ENCODE results near the gene FNIP2.
"Not testable (repeated sequence)": the region's sequence is repeated elsewhere in the genome, so short reads cannot be mapped to it uniquely, and the experiment has no call there.

The FNIP2 gene

DNA sequence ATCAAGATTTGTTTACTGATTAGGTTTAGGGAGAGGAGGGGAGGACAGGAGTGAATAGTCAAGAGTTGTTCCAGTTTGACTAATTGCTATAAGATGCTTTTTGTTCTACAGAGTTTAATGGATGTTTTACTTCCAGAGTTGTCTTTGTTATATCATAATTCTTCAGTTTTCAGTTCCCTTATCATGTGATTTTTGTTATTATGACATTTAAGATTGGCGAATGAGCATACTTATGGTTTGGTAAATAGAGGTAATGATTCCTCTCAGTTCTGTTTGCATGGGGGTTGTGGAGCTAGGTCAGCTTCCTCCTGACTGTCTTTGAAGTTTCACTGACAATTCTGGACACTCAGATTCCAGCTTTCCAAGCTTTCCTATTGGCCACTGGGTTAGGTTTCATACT is 24.6 kb downstream of the FNIP2 start:
- not testable (repeated sequence) for DNase-seq

- no peak for DNase-seq
Observed at GRCh38 chr4:158796370-158797140, 27.7 kb downstream of the FNIP2 start.

GRCh38 chr4:158798062-158798461 is 29.2 kb downstream of the FNIP2 start:
- DNase-seq, result no peak

GRCh38 chr4:158799013-158799770 is 30.4 kb downstream of the FNIP2 start:
- DNase-seq, result no peak

- DNase-seq, result no peak
Observed at GRCh38 chr4:158799856-158800255, 31.0 kb downstream of the FNIP2 start.

- no peak for DNase-seq
Observed at GRCh38 chr4:158801066-158801465, 32.2 kb downstream of the FNIP2 start.

GRCh38 chr4:158801677-158802076 is 32.9 kb downstream of the FNIP2 start:
- DNase-seq, result no peak

DNA sequence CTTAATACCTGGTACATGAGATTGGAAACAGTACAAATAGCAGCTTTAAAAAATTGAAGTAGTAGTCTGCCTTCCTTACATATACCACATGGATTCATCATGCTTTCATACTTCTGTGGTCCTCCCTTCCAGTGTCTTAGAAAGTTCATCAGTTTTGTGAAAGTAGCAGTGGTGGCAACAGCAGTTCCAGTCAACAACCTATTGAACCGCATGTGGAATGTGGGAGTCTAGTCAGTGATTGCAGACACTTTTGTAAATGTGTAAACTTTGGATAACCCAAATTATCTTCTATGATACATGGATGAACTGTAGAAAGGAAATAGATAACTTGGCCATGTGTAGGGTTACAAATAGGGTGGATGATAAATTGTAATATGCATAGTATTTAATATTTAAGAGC is 34.1 kb downstream of the FNIP2 start:
- no peak for DNase-seq

DNA sequence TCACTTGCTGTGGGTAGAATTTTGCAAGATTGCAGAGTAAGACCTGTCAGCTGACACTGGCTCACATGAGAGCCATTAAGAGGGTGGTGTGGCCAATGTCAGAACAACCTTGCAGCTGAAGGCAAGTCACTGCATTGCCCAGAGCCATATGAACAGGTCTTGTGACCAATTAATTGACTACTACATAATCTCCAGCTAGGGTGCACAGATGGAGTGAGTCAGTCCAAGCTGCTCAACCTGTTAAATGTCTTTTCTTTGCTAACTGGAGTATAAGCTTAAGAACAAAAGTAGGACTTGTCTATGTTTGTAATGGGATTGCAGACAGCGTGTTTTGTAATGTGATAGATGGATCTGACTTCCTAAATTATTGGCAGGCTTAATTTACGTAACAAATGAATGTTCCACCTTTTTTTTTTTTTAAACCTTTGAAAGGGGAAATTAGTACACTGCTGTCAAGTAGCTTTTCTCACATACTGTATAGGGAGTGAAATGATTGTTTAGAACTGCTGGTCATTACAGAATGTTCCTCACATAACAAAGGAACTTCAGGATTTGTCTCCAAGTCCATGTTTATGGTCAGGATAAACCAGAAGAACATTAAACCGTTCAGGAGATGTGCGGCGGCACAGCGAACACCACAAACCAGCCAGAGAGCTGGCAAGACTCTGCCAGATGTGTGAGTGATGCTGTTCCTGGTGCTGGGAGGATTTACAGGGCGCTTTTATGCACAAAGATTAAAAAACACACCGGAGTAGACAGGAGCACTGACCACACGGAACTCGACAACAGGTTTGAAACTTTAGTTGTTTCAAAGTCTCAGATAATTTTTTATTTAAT is 37.0 kb downstream of the FNIP2 start:
- DNase-seq, result no peak

GRCh38 chr4:158807691-158808090 is 38.9 kb downstream of the FNIP2 start:
- no peak for DNase-seq

- DNase-seq, result no peak
Observed at GRCh38 chr4:158808399-158808798, 39.6 kb downstream of the FNIP2 start.

DNA sequence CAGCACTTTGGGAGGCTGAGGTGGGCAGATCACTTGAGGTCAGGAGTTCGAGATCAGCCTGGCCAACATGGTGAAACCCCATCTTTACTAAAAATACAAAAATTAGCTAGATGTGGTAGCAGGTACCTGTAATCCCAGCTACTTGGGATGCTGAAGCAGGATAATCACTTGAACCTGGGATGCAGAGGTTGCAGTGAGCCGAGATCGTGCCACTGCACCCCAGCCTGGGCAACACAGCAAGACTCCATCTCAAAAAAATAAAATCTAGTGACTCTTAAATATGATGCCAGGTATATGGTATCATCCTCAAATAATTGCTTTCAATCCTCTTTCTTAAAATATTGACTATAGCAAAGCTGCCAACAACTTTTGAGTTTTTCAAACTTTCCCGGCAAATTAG is 40.4 kb downstream of the FNIP2 start:
- not testable (repeated sequence) for DNase-seq

DNA sequence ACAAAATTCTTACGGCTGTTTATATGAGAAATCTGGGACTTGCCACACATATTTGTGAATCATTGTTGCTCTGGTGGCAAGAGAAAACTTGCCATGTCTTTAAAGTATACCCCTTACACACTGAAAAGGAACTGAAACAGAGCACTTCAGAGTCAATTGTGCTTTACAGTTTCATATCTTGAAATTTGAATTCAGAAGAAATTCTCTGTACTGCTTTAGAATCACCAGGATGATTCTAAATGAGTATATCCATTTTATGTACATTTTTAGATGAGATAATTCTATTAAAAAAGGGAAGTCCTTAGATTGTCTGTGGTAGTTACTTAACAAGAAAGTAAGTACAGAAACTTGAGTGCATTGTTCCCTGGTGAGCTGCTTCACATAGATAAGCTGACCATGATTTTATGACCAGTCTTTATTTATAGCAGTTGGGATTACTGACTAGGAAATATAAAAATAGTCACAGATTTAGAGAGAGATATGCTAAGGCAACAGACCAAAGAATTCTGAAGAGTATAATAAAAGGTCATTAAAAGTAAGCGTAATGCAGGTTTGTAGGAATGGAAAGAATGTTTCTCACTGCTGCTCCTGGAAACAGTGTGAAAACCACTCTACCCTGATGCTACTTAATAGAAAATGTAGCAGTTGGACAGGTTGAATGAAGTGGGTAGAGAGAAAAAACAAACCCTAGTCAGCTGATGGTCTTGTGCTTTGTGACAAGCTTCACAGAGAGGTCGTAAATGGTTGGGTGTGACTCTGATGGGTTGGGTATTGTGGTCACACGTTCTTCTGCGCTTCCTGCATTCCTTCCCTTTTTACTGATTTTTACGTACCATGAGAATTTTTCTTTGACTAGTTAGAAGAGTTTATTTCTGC is 41.0 kb downstream of the FNIP2 start:
- DNase-seq, result no peak

DNA sequence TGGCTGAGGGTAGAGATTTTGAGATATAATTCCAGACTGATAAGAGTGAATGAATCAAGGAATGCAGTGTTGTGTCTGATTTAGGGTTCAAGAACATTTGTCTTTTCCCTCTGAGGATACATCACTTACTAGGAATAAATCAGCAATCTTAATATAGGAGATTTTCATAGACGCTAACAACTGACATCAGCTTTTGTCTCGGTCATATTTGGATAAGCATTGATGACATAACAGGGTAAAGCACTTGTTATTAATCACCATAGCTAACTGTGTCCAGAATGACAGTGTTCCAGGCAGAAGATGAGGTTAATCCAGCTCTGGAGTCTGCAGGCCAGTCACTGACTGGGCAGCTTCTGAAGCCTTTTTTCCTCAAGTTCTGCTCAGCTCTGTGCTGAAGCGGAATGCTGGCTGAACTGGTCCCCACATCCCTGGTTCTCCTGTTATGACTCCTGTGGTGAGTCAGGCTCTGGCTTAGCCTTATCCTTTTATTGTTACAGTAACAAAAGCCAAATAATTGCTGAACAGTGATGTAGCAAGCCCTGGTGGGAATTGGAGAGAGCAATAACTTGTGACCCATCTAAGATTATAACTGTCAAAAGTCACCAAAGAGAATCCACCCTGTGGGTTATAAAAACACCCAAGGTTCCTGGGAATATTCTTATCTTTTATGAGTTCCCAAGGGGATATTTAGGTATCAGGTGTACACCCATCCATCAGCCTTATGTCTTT is 41.8 kb downstream of the FNIP2 start:
- peak; percentile 61 for DNase-seq

DNA sequence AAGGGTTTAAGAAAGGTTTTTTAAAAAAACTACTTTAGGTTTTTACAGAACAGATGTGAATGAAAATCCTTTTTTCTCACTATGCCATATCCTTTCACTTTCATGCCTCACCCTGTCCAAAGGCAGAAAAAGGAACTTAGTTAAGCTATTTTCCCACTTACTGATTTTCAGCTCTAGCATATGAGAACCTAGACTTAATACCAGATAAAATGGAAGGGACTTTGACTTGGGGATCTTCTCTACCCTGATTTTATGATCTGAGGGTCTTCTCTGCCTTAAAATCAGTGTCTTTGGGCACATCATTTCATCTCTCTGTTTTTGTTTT is 42.4 kb downstream of the FNIP2 start:
- DNase-seq, result no peak

GRCh38 chr4:158811704-158812103 is 42.9 kb downstream of the FNIP2 start:
- DNase-seq, result no peak

GRCh38 chr4:158812133-158812532 is 43.3 kb downstream of the FNIP2 start:
- DNase-seq, result no peak

GRCh38 chr4:158812543-158812942 is 43.7 kb downstream of the FNIP2 start:
- DNase-seq, result no peak

DNA sequence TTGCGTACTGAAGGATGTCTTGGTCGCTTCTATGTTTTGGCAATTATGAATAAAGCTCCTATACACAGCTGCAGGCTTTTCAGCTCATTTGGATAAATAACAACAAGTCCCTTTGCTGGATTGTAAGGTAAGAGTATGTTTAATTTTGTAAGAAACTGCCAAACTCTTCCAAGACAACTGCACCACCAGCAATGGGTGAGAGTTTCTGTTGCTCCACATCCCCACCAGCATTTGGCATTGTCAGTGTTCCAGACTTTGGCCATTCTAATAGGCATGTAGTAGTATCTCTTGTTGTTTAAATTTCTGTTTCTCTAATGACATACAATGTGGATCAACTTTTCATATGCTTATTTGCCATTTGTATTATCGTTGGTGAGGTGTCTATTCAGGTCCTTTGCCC is 44.3 kb downstream of the FNIP2 start:
- DNase-seq, result no peak

- no peak for DNase-seq
Observed at GRCh38 chr4:158814207-158814606, 45.4 kb downstream of the FNIP2 start.

DNA sequence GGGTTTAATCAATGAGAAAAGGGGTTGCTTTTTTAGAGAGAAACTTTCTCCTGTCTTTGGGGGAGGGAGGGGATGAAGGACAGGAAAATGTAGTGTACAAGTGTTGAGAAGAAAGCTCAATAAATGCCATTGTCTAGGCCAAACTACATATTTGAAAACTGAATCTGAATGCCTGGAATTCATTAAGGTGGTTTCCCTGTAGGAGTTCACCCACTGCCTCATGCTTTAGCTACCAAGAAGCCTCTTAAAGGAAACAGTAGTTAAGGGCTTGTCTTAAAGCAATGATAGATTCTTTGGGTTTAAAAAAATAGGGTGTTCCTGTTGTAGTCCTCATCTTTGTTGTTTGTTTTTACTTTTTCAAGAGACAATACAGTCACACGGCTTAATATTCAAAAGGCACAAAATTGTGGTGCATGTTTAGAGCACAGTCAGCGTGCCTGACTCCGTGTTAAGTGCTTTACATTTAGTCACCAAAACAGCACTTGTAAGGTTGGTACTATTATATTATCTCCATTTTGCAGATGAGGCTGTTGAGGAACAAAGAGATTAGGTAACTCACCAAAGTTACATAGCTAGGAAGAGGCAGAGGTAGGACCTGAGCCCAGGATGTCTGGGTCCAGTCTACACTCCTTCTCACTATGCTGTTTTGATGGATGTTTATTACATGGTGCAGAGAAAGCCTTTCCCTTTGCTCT is 46.0 kb downstream of the FNIP2 start:
- no peak for DNase-seq

Measured in right forelimb (tissue), 1 donor.